ENCODE results near the gene HYI.
"Not testable (repeated sequence)": the region's sequence is repeated elsewhere in the genome, so short reads cannot be mapped to it uniquely, and the experiment has no call there.

The HYI gene, protein sequence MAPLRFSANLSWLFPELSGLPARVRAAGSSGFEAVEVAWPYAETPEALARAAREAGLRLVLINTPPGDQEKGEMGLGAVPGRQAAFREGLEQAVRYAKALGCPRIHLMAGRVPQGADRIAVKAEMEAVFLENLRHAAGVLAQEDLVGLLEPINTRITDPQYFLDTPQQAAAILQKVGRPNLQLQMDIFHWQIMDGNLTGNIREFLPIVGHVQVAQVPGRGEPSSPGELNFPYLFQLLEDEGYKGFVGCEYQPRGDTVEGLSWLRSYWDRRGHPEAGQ

DNA sequence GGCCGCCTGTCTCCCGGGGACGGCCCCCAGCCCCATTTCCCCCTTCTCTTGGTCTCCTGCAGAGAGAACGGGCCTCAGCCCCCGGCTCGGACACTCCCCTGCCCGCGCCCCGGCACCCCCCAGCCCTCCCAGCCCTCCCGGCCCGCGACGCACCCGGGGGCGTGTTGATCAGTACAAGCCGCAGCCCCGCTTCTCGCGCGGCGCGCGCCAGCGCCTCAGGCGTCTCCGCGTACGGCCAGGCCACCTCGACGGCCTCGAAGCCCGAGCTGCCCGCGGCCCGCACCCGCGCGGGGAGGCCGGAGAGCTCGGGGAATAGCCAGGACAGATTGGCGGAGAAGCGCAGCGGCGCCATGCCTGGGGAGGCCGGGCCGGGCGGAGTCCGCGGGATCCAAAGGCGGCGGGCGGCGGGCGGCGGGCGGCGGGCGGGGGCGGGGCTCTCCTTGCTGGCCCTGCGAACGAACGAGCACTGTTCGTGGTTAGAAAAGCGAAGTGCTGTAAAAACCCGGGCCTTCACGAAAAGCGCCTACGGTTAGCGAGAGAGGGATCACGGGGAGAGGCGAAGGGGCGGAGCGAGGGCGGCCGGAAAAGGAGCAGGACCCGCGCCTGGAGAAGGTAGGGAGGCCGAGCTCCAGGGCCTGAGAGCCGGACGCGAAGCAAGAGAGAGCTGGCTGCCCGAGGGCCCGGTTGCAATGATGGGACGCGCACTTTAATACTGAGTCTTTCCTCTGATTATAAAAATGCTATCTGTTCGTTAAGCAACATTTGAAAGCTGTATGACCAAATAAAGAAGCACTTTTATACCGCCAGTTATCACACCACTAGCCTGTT lies at the start of gene HYI:
Gene HYI (minus strand): TSS at position 490 of the 828 bp plus-strand sequence. CDS start 138 bp downstream, at position 352.
- peak; percentile 58 to 64 for DNase-seq

DNA sequence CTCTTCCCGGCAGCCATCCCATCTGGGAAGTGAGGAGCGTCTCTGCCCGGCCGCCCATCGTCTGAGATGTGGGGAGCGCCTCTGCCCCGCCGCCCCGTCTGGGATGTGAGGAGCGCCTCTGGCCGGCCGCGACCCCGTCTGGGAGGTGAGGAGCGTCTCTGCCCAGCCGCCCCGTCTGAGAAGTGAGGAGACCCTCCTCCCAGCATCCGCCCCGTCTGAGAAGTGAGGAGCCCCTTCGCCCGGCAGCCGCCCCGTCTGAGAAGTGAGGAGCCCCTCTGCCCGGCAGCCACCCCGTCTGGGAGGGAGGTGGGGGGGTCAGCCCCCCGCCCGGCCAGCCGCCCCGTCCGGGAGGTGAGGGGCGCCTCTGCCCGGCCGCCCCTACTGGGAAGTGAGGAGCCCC lies 48.1 kb upstream of the HYI start:
- DNase-seq: not testable (repeated sequence)

DNA sequence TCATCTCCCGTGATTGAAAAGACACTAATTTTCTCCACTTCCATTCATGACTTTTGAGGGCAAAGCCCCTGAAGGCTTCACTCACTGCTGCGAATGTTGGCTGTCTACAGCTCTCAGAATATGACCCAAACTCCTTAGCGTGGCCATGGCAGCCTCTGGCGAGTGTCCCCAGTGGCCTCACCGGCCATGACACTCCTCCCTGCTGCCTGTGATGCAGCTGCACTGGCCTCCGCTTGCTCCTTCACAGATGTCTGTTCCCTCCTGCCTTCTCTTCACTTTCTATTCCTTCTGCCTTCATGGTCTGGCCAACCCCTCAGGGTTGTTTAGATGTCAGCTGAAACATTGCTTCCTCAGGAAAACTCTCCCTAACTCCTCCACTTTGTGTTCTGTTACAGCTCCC lies 46.2 kb upstream of the HYI start:
- no peak for DNase-seq

DNA sequence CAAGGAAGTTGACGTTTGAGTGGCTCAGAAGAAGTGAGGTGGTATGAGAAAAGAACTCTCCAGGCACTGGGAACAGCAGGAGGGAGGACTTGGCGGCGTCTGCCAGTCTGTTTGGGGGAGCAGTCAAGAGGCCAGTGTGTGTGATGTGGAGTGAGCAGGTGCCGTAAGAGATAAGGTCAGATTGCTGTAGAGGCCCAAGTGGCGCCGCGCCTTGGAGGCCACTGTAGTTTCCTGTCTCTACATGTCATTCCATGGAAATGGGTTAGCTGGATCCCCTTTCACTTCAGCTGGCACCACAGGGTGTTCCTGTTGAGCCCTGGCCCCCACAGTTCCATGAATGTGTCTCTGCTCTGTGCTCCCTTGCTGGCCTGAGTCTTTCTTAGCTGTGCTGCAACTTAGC lies 41.5 kb upstream of the HYI start:
- DNase-seq: no peak

DNA sequence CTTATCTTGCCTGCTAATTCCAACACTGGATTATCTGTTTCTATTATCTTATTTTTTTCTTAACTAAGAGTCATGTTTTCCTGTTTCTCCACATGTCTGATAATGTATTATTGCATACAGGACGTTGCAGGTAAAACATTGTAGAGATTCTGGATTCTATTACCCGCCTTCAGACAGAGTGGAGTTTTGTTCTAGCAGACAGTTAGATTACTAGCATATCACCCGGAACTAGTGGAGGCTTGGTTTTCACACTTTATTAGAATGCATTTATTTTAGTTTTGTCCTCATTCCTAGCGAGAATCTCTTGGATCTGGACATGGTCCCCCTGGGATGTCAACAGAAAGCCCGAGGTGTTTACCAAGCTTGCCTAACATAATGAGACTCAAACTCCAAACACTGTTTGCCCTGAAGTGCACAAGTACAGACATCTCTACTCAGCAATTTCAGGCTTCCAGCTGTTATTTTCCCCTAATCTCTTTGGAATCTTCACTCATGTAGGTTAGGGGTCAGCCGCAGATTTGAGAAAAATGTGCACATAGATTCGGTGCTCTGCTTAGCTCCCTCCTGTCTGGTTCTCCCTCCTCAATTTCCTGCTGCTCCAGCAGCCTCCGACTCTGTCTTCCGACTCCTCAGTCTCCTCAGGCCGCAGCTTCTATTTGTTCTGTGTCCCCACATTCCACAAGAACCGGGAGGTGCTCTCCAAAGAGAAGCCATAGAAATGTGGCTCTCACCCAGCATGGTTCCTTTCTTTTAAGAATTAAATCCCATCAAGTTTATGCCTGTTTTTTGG lies 40.1 kb upstream of the HYI start:
- no peak for DNase-seq

DNA sequence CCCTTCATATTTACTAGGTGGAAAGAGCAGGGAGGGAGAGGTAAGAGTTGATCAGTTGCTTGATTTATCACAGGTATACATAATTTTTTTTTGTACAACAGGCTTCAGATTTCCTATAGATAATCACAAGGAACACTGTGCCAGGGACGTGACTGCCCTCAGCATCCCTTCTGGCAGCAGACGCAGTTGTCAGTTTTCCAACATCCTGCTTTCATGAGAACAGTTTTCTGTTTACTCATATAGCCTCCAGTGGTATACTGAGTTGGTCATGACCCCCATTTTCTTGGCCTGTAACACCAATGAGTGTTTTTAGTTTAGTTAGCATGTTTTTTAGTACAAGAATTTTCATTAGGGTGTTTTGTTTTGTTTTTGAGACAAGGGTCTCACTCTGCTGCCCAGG lies 39.1 kb upstream of the HYI start:
- no peak for DNase-seq

DNA sequence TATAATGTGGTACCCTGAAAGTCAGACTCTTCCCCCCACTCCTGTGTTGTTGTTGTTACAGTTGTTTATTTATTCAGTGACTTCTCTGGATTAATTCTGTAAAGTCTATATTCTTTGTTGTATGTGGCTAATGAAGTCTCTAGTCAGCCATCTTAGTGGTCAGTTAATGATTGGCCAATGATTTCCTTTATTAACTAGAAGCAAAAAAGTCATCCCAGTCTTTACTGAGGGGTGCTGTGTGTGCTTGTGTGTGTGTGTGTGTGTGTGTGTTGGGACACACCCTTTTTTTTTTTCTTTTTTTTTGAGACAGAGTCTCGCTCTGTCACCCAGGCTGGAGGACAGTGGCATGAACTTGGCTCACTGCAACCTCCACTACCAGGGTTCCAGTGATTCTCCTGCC lies 37.3 kb upstream of the HYI start:
- DNase-seq: no peak

DNA sequence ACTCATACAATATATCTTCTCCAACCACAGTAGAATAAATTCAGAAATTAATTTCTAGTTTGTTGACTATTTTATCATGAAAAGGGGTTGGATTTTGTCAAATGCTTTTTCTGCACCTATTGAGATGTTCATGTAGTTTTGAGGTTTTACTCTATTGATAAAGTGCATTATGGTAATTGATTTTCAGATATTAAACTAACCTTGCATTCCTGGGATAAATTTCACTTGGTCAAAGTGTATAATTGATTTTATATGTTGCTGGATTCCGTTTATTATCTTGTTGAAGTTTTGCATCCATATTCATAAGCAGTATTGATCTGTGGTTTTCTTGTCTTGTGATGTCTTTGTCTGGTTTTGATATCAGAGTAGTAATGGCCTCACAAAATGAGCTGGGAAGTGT lies 34.4 kb upstream of the HYI start:
- DNase-seq: no peak

DNA sequence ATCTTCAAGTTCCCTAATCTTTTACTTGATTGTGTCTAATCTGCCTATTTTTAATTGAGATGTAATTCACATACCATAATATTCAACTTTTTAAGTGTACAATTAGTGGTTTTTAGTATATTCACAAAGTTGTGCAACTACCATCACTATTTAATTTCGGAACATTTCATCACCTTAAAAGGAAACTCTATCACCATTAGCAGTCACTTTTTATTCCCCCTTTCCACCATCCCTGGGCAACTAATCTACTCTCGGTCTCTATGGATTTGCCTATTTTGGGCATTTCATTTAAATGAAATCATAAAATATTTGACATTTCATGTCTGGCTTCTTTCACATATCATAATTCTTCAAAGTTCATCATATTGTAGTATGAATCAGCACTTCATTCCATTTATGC lies 30.6 kb upstream of the HYI start:
- DNase-seq: no peak

DNA sequence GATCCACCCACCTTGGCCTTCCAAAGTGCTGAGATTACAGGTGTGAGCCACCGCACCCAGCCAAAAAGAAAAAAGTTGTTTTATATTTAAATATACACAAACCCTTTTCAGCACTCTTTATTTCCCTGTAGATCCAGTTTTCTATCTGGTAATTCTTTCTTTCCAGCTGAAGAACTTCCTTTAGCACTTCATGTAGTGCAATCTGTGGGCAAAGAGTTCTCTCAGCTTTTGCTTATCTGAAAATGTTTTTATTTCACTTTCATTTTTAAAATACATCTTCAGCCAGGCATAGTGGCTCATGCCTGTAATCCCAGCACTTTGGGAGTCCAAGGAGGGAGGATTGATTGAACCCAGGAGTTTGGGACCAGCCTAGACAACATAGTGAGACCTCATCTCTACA lies 28.5 kb upstream of the HYI start:
- no peak for DNase-seq

DNA sequence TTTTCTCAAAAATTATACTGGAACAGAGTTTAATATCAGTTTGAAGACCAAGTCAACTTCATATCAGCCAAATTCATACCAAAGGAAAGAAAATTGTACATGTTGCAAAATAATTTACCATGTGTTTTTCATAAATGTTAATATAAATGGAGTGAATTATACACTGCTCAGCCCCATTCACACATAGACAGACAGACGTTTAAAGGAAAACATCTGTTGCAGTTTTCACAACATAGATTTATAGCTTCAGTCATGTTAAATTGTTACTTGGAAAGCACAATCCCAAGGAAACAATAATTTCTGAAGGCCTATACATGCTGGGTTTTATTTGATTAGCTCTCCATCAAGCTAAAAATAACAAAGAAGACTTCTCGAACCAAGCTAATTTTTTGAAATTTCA lies 27.8 kb upstream of the HYI start:
- no peak for DNase-seq

DNA sequence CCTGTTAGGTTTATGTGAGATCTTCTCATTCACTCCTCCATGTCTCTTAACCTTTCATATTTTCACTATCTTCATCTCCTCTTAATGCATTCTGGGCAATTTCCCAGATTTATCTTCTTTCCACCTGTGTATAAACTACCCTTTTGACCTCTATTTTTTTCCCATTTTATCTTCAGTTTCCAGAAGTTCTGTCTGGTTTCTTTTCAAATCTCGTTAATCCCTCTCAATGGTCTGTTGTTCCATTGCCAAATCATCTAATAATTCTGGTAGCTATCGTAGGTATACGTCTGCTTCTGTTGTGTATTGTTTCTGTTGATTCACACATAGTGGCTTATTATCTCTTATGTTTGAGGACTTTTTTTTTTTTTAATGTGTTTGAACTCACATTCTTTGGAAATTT lies 25.7 kb upstream of the HYI start:
- DNase-seq: no peak

DNA sequence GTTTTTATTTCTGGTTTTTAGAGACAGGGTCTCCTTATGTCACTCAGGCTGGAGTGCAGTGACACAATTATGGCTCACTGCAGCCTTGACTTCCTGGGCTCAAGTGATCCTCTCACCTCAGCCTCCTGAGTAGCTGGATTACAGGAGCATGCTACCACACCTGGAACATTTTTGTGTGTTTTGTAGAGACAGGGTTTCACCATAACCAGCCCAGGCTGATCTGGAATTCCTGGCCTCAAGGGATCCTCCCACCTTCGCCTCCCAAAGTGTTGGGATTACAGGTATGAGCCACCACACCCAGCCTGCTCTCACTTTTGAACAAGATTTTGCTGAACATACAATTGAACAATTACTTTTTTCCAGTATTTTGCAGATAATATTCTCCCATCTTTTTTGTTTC lies 24.0 kb upstream of the HYI start:
- DNase-seq: no peak

DNA sequence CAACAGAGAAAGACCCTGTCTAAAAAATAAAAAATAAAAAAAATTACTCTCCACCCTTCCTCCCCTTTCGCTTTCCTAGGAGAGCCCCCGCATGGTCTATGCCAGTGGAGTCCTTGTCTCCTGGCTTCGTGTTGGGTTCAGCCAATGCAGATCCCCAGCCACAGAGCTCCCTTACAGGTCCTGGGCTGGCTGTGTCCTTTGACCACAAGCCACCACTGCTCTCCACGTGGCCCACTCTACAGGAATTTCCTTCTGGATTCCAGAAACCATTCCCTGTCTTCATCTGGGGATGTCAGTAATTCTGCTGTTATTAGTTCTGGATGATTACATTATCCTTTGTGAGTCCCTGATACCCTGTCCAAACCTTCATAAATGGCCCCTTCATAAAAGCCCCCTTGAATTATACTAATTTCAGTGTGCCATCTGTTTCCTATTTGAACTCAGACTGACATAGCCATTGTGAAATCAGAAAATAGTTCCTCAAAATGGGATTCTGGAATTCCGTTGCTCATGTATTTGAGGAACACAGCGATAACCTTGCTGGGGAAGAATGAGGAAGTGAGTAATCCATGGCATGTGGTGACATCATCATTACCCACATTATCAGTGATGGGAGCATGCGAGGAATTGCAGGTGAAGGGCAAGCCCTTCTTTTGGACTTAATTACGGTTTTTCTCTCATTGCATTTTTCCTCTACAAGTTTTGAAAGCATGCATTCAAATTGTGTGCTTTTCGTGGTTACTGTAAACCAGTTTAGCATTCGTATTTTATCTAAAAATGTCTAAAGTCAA lies 22.1 kb upstream of the HYI start:
- DNase-seq: not testable (repeated sequence)

DNA sequence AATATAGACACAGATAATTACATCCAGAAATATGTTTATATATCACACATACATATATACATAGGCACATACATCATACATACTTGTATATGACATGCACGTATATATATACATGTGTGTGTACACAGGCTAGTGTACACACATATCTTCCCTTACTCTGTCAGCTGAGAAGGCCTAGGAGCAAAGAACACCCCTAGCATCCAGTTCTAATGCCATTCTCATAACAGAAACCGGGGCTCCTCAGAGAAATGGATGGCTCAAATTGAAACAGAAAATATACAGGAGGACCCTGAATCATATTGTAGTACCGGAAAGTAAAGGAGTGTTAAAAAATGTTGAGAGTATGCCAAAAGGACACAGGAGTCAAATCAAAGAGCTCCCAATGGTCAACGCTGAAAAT lies 19.7 kb upstream of the HYI start:
- DNase-seq: no peak

DNA sequence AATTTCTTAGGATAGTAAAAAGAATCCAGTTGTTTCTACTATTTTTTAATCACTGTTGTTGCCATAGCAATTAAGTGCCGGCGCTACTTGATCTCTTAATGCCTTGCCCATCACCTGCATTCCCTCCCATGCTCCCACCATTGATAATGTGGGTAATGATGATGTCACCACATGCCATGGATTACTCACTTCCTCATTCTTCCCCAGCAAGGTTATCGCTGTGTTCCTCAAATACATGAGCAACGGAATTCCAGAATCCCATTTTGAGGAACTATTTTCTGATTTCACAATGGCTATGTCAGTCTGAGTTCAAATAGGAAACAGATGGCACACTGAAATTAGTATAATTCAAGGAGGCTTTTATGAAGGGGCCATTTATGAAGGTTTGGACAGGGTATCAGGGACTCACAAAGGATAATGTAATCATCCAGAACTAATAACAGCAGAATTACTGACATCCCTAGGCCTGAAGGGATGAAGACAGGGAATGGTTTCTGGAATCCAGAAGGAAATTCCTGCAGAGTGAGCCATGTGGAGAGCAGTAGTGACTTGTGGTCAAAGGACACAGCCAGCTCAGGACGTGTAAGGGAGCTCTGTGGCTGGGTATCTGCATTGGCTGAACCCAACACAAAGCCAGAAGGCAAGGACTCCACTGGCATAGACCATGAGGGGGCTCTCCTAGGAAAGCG lies 18.9 kb upstream of the HYI start:
- DNase-seq: not testable (repeated sequence)

DNA sequence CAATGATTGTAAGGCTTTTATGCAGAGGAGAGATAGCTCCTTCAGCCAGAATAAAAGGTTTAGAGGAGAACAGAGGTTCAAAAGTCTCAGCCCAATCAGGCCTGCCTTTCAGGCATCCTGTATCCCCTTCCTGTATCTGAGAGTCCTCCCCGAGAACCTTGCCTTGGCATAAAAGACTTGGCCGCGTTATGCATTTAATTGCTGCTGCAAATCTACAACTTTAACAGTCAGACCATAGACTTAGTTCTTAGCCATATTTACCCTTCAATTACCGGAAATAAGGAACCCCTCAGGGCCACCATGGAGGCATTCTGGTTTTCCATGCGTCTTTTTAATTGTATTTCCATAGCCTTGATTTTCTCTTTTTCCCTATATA lies 18.3 kb upstream of the HYI start:
- no peak for DNase-seq

DNA sequence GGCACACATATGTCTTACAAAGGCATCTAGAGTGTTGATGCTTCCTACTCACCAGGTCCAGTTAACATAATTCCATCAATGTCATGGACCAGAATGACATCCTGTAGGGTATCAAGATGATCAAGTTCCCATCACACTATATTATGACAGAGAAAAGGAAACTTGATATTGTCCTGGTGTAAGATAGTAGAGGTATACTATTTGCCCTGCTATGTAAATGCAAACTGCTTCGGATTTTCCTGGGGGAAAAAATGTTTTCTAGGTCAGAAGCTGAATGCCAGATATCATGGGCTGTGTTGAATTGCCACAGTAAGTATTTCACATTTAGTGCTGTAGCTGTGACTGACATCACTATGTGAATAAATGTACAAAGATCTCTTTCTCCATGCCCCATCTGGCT lies 16.2 kb upstream of the HYI start:
- DNase-seq: no peak

DNA sequence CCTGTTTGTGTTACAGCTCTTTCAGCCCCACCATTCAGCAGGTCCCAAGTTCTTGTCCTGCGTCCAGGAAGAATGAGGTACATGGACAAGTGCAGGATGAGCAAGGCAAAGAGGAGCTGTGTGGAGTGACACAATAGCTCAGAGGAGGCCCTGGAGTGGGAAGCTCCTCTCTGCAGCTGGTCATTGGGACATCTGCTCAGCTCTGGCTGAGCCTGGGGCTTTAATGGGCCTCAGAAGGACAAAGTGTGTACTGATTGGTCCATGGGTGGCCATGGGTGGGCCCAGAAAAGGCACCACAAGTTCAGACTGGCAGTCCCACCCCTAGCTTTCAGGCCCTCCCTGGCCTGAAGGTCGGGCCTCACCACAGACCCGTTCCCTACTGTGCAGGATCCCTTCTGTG lies 14.7 kb upstream of the HYI start:
- DNase-seq: no peak

DNA sequence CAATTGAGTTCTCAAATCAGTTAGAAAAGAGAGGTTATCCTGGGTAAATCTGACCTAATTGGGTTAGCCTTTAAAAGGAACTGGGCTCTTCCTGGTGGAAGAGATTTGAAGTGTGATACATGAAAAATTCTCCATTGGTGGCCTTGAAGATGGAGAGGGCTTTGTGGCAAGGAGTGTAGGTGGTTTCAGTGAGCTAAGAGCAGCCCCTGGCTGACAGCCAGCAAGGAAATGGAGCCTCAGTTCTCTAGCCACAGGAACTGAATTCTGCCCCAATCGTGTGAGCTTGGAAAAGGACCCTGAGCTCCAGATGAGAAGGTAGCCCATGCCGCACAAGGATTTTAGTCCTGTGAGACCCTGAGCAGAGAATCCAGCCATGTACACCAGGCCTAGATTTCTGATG lies 12.7 kb upstream of the HYI start:
- DNase-seq: no peak

DNA sequence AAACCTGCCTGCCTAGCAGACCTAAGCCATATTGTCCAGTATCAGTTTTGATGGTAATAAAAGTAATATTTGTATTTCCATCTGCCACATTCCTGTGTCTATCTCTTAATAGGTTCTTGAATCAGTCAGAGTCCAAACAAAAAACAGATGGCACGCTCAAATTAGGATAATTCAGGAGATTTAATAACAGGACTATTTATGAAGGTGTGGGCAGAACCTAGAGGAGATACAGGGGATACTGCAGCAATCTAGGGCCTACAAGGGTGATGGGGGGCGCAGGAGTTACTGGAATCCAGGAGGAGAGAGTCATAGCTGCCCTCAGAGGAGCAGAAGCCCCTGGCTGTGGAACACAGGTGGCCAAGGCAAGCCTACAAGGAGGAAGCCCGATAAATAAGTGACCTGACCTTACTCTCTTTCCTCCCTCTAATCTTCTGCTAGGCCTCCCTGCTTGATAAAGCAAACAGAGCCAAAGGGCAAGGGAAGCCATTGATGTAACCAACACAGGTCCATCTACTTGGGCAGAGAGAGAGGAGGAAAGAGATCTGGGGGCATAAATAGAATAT lies 11.9 kb upstream of the HYI start:
- DNase-seq: no peak

Measured in NCI-H1930 (cell line).